ENCODE data around the gene PRKCQ. TPM values are rescaled to one million over a fixed set of nuclear protein-coding genes. Genes with fewer than 3 reads are reported as not detected.
"Not testable (repeated sequence)": the region's sequence is repeated elsewhere in the genome, so short reads cannot be mapped to it uniquely, and the experiment has no call there.

PRKCQ gene
- polyA plus RNA-seq, 4 donors: 14.0 to 17.1 (median 14.2) TPM

DNA sequence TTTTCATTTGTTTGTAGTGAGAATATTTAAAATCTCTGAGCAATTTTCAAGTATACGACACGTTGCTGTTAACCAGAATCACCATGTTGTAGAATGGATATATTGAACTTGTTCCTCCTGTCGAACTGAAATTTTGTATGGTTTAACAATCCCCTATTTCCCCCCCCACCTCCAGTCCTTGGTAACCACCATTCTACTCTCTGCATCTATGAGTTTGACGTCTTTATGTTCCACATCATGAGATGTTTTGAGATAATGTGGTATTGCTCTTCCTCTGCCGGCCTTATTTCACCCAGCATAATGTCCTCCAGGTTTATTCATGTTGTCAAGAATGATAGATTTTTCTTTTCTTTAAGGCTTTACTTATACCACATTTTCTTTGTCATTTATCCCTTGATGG lies 17.4 kb upstream of the PRKCQ start:
- no peak for DNase-seq (ENCODE audit: low read depth in 4 of 4, low spot score in 2 of 4)

DNA sequence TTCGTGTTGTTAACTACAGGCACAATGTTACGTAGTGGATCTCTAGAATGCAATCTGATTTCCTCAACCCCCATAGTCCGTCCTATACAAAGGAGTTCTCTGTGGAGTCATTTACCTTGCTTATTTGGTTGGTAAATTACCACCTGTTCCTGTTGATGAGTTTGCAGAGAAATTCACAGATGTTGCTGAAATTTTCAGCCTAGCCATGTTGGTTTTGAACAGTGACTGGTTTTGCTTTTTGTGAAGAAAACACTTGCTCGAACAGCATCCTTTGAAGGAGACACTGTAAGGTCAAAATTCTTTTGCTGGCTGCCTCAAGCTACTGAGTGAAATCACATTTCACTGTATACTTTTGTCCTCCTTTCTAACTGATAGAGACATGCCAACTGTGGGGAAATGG lies 15.4 kb upstream of the PRKCQ start:
- no peak for DNase-seq (ENCODE audit: low read depth in 4 of 4, low spot score in 2 of 4)

DNA sequence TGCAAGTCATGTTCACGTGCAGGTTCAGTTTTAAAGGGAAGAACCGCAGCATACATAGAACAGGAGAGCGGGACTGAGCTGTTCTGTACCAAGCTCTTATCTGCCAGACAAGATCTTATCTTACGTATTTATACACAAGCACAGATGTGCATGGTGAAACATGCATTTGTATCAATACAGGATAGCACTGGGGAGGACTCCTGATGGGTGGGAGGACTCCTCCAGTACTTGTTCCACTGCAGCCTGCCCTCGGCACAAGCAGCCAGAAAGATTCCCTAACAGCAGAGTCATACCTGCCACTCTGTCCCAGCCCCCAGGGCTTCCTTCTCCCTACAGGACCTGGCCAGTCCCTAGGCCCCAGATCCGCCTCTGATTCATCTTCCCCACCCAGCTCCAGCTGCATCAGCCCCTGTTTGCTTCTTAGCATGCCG lies 13.2 kb upstream of the PRKCQ start:
- no peak for DNase-seq (ENCODE audit: low read depth in 4 of 4, low spot score in 2 of 4)

DNA sequence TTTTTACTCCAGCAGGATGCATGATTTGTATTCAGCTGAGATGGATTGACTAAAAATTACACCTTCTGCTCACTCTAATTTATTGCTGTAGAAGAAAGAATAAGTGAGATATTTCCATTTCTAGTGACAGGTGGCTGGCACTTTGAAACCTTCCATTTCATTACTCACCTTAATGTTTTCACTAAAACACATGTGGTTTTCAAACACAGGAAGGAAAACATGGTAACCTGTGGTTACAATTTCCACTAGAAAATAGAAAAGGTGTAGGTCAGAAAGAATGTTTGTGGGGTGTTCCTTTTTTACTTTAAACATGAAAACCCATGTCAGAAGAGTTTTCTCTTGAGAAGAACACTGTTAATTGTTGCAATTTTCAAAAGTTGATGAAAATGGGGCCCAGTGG lies 12.0 kb upstream of the PRKCQ start:
- DNase-seq (ENCODE audit: low read depth in 4 of 4, low spot score in 2 of 4): no peak

DNA sequence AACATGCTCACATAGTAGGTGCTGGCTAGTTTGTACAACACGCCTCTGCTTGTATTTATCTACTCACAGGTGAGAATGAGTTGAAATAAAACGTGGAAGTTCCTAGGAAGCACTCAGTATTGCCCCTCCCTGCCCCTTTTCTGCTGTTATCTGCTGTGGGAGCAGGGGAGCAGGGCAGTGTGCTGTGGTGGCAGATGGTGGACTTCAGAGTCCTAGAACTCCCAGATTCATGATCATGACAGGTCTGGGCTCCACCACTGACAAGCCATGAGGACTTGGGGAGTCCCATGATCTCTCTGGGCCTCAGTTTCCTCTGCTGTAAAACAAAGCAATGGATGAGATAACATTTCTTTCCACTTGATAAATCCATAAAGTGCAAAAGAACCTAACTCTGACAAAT lies 11.6 kb upstream of the PRKCQ start:
- DNase-seq (ENCODE audit: low read depth in 4 of 4, low spot score in 2 of 4): no peak

DNA sequence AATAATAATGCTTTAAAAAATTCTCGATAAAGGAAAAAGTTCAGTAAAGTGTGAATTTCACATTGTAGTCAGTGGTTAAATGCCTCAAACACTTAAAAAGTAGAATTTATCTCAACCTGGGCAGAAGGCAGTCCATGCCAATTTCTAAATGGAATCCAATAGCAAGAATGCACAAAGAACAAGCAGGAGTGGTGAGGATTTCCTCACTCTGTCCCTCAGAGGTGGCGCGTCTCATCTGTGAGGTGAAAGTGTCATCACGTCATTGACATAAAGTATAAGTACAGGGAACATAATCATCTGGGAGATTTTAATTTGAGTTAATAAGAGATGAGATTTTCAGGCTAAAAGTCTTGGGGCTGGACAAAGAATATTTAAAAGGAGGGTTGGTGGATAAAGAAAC lies 10.0 kb upstream of the PRKCQ start:
- DNase-seq (ENCODE audit: low read depth in 4 of 4, low spot score in 2 of 4): no peak

DNA sequence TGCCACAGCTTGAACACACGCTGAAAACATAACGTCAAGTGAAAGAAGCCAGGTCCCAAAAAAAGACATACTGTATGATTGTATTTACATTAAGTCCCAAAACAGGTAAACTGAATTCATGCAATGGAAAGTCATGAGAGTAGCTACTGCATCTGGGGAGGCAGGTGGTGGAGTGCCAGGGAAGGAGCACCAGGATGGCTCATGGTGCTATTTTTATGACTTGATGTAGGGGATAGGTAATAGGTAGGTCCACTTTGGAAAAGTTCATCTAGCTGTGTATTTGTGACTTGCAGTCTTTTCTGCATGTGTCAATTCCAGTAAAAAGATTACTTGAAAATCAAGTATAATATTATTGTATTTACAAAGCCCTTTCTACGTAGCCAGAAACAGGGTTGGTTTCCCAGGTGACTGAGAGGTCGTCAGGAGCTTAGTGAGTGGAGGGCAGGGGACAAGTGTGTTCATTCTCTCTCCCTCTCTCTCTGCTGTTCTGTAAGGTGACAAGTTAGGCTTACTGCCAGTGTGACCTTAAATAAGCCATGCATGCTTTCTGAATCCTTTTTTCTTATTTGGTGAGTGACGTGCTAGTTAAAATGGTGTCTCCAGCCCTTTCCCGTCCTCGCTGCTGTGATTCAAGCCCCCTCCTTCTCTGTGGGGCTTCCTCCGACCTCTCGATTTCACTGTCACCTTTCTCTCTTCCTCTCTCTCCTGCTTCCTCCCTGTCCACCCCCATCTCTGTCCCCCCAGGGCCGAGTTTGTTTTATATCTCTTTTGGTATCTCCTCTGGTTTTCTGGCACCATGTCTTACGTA lies 9.4 kb upstream of the PRKCQ start:
- DNase-seq (ENCODE audit: low read depth in 4 of 4, low spot score in 2 of 4): no peak

DNA sequence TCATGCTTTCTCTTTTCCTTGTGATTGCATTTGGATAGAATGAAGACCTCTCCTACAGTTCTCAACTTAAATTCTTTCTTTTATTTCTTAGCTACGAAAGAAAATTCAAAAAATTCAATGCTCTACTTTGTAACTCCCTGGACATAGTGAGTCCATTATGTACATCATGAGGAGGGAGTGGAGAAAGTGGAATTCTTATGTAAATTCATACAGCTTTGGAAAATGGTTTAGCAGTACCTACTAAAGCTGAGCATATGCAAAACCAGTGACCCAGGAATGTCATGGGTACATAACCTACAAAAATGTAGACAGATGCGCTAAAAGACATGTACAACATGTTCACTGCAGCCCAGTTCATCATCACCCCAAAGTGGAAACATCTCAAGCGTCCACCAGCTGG lies 8.8 kb upstream of the PRKCQ start:
- no peak for DNase-seq (ENCODE audit: low read depth in 4 of 4, low spot score in 2 of 4)

DNA sequence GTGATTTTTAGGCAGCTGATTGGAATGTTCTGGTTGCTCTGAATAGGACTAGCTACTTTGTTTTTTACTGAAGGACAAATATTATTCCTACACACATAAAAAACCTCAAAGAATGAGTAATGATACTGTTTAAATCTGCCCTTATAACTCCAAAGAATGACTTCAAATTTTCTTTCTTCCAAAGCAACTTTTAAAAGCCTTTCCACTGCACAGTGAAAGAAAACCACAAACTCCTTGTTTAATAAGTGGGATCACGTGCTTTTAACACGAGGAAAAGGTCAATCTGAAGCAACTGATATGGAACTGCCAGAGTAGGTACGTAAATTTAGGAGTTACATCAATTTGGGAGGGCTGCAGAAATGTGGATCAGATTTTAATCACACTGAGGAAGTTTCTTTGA lies 8.0 kb upstream of the PRKCQ start:
- no peak for DNase-seq (ENCODE audit: low read depth in 4 of 4, low spot score in 2 of 4)

DNA sequence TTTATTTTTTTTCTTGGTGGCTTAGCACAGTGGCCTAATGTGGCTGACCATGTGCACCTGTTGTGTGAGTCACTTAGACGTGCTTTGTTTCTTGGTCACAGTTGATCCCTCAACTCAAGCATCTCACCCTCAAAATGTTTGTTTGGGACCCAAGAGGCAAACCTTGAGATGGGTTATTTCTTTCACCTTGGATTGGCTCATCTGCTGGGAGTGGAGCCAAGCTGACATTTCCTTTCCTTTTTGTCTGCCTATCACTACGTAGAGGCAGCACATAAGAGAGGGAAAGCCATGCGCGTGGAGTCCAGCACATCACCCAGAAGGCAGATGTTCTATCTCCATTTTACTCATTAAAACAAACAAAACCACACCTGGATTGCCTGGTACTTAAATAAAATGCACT lies 6.4 kb upstream of the PRKCQ start:
- DNase-seq (ENCODE audit: low read depth in 4 of 4, low spot score in 2 of 4): no peak

DNA sequence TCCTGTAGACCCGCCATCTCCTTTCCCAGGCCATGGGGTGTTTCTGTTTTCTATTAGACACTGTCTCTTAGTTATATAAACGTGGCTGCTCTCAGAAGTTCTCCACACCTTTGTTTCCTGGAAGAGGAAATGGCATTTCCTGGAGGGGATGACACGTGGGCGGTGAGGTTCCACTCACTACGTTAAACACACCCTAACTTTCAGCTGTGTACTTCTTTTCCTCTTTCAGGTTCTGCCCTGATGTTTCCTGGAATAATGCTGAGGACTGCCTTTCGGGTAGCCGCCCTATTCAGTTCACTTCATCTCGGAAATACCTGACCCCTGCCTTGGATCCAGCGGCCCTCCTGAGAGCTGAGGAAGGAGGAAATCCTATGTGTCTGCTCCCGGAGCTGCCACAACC lies 3.4 kb upstream of the PRKCQ start:
- DNase-seq (ENCODE audit: low read depth in 4 of 4, low spot score in 2 of 4): no peak

DNA sequence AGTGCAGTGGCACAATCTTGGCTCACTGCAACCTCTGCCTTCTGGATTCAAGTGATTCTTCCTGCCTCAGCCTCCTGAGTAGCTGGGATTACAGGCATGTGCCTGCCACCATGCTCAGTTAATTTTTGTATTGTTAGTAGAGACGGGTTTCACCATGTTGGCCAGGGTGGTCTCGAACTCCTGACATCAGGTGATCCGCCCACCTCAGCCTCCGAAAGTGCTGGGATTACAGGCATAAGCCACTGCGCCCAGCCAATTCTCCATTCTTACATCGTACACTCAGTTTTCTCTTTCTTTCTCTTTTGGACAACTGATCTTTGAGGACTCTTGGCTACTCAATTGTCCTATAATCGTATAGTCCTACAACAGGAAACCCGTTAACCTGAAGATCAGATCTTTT lies 2.8 kb upstream of the PRKCQ start:
- DNase-seq (ENCODE audit: low read depth in 4 of 4, low spot score in 2 of 4): not testable (repeated sequence)

DNA sequence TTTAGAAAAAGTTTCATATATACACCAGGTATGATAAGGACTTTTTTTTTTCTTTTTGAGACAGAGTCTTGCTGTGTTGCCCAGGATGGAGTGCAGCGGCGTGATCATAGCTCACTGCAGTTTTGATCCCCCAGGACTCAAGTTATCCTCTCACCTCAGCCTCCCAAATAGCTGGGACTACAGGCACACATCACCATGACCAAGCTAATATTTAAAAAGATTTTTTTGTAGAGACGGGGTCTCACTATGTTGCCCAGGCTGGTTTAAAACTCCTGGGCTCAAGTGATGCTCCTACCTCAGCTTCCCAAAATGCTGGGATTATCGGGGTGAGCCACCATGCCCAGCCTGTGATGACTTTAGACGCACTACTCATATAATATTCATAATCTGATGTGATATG lies 2.2 kb upstream of the PRKCQ start:
- DNase-seq (ENCODE audit: low read depth in 4 of 4, low spot score in 2 of 4): no peak

DNA sequence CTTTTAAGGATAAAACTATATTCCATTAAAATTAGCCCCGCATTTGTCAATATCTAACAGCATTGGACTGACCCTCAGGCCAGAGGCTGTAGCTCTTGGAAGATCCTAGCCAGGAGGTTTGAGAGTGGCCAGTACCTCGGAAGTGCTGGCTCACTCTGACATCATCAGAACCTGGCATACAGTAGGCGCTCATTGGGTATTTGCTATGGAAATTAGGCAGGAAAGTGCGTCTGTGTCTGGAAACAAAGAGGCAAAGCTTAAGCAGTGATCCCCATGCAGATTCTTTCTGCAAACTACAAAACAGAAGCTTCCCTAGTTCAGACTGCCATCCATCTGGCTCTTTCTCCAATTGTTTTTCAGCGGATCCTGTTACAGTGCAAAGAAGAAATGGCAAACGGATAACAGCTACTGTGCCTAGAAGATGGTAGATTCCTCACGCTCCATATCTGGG lies 1.7 kb upstream of the PRKCQ start:
- DNase-seq (ENCODE audit: low read depth in 4 of 4, low spot score in 2 of 4): no peak

DNA sequence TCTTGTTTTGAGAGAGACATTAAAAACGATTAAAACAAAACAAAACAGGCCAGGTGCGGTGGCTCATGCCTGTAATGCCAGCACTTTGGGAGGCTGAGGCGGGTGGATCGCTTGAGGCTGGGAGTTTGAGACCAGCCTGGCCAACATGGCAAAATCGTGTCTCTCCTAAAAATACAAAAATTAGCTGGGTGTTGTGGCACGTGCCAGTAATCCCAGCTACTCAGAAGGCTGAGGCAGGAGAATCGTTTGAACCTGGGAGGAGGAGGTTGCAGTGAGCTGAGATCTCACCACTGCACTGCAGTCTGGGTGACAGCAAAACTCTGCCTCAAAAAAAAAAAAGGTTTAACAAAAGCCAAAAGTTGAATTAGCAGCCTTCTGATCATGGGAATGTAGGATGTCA lies 1.1 kb upstream of the PRKCQ start:
- DNase-seq (ENCODE audit: low read depth in 4 of 4, low spot score in 2 of 4): not testable (repeated sequence)

DNA sequence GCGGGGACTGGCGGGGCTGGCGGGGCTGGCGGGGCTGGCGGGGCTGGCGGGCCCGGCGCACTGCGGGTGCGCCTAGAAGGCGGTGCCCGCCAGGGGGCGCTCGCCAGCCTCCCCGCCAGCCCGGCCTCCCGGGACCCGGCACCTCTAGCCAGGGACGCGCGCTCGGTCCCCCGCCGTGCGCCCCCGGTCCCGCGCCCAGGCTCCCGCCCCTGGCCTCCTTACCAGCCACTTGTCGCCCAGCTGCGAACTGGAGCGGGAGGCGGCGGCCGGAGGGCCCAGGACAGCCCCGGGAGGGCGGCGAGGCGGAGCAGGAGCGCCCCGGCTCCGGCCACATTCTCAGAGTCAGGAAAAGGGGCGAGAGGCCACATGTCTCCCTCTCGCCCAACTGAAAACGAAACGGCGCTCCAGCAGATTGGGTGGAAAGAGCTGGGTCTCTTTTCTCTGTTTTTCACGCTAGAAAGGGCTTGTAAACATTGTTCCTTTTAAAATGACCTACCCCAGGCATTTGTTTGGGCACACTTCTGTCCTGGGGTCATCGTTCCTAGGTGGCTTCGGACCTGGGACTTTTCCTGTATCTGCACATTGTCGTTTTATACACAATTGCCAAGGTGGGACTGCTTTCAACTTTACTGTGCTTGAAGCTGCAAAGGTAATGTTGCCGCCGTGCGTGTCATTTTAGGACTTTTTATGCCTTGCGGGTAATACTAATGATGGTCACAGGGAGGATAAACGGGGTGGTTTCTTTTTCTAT lies 378 bp upstream of the PRKCQ start:
- DNase-seq (ENCODE audit: low read depth in 4 of 4, low spot score in 2 of 4): peak; percentile 53 to 70 (median 60)

DNA sequence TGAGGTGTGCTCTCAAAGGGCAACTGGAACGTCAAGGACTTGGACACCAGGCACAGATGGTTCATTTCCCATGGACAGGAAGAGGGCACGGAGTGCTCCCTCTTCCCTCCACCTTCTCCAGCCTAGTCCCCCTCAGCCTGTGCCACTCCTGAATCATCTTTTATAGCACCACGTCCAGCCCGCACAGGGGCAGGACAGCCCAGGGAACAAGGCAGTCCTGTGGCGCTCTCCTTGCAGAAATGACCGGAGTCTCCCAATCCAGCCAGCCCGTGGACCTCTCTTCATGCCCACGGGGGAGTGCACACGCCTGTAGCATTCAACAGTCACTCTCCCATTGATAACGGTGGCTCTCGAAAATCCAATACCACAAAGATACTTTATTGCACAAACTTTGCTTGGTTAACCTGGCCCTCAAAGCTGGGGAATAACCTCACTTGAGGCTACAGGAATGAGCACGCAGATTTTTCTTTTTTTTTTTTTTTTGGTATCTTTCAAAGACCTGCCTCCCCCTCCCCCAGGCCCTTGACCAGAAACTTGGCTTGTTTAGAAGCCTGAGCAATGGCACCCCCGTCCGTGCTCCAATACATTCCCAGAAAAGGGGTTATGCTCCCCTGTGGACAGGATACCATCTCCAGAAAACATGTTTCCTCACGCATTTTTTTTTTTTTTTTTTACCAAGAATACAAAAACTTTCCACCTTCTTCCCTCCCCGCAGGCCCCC lies 733 bp downstream of the PRKCQ start:
- peak in 1 of 4 donors; percentile 17 for DNase-seq (ENCODE audit: low read depth in 4 of 4, low spot score in 2 of 4)

DNA sequence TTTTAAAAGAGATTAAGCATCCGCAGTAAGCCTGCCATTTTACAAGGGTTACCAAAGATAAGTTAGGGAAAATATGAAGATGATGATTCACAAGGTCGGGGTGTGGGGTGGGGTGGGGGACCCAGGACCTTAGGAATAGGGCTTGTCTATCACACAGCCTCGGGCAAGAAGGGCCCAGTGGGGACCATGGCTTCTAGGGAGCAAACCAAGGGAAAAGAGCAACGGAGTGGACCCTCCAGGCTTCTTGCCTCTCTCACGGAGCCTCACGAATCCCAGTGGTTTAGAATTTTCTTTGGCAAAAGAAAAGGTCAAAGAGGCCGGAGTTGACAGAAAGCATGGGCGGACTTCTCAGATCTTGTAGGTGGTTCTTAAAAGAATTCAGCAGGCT lies 1.3 kb downstream of the PRKCQ start:
- peak in 1 of 4 donors; percentile 3 for DNase-seq (ENCODE audit: low read depth in 4 of 4, low spot score in 2 of 4)

DNA sequence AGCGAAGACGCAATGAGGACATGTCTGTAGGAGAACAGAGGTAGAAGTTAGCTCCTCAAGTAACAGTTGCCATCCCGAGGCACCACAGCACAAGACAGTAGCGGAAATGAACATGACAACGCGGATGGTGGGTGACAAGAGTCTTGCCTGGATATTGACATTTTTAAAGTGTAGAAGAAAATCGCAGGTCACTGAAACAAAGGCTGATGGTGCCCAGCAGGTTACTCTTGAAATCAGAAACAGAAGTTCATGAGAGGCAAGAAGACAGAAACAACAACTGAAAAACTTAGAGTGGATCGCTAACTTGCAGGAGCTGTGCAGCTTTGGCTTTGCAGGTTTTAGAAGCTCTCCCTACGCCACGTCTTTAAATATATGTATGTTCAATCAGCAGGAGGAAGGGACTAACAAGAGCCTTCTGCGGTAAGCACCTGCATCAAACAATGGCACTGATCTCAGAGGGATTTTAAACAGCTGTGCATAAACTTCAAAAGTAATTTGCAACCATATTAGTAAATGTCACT lies 1.8 kb downstream of the PRKCQ start:
- DNase-seq (ENCODE audit: low read depth in 4 of 4, low spot score in 2 of 4): no peak

DNA sequence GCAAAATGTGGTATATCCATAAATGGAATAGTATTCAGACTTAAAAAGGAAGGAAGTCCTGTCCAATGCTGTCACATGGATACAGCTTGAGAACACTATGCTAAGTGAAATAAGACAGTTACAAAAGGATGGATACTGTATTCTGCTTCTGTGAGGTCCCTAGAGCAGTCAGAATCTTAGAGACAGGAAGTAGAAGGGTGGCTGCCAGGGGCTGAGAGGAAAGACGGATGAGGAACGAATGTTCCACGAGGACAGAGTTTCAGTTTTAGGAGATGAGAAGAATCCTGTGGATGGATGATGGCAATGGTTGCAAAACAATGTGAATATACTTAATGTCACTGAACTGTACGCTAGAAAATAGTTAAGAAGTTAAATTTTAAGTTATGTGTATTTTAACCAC lies 3.8 kb downstream of the PRKCQ start:
- DNase-seq (ENCODE audit: low read depth in 4 of 4, low spot score in 2 of 4): no peak

DNA sequence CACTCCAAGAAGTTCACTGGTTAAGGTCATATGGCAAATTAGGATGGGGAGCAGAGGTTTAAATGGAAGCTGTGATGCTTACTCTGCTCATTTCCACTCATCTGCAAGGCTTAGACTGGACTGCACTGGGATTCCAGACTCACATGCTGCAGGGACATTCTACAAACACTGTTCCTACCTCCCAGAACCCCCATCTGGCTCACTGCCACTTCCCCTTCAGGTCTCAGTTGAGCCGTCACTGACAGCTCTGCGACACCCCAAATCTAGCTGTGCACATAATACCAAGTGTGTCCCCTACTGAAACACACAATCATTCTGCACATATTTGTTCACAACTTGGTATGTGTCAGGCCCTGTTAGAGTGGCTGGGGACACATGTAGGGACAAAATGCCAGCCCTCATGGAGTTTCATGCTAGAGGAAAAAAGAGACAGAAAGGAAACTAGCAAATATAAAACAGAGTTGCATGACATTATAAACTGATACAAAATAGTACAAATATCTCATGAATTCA lies 5.4 kb downstream of the PRKCQ start:
- DNase-seq (ENCODE audit: low read depth in 4 of 4, low spot score in 2 of 4): no peak

Measured in left renal cortex interstitium (tissue), 4 donors.